ENCODE measurements around the gene SRMS.

Gene SRMS

DNA sequence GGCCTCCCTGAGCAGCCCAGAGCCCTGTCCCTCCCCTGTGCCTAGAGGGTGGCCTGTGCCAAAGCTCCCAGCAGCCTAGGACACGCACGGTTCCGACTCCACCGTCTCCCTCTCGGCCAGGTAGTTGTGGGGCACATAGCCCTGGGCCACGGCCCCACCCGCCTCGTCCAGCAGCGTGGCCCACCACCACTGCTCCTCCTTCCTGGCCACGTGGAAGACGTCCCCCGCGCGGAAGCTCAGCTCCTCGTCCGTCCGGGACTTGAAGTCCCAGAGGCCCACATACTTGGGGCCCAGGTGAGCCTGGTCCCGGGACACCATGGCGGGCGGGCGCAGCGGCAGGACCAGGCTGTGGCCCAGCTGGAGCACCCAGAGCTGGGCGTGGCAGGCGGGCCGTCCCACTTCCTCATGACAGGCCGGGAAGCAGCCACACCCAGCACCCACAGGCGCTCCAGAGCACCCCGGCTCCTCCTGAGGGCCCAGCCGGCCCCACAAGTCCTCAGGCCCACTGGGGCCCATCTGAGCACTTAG is 10.5 kb downstream of the SRMS start, which contains the start of gene PTK6:
Gene PTK6 (minus strand): TSS at position 380 of the 528 bp plus-strand sequence. CDS start 62 bp downstream, at position 318.
- TF ChIP-seq, protein P1, sequence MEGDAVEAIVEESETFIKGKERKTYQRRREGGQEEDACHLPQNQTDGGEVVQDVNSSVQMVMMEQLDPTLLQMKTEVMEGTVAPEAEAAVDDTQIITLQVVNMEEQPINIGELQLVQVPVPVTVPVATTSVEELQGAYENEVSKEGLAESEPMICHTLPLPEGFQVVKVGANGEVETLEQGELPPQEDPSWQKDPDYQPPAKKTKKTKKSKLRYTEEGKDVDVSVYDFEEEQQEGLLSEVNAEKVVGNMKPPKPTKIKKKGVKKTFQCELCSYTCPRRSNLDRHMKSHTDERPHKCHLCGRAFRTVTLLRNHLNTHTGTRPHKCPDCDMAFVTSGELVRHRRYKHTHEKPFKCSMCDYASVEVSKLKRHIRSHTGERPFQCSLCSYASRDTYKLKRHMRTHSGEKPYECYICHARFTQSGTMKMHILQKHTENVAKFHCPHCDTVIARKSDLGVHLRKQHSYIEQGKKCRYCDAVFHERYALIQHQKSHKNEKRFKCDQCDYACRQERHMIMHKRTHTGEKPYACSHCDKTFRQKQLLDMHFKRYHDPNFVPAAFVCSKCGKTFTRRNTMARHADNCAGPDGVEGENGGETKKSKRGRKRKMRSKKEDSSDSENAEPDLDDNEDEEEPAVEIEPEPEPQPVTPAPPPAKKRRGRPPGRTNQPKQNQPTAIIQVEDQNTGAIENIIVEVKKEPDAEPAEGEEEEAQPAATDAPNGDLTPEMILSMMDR (conservative IDR thresholded peaks at IDR 0.05; ENCODE audit: low read depth): no peak
- peak; percentile 93 for DNase-seq (ENCODE audit: low spot score)
- CTCF ChIA-PET: interaction anchor here (0.6 to 4.1 kb wide), 40 partner anchors 9 to 651 kb away, joined by 3 to 18 read pairs (median 4); partner anchors contain the start of genes HELZ2, PPDPF, RTEL1 and STMN3
- H3K27ac ChIP-seq: peak within 1 kb of the TSS; percentile 96
- POLR2A ChIA-PET (ENCODE audit: low non-redundant PET): interaction anchor here (0.6 to 3.8 kb wide), 8 partner anchors 15 to 443 kb away, joined by 3 to 53 read pairs (median 3); partner anchors contain the start of genes GMEB2, HELZ2 and PPDPF

DNA sequence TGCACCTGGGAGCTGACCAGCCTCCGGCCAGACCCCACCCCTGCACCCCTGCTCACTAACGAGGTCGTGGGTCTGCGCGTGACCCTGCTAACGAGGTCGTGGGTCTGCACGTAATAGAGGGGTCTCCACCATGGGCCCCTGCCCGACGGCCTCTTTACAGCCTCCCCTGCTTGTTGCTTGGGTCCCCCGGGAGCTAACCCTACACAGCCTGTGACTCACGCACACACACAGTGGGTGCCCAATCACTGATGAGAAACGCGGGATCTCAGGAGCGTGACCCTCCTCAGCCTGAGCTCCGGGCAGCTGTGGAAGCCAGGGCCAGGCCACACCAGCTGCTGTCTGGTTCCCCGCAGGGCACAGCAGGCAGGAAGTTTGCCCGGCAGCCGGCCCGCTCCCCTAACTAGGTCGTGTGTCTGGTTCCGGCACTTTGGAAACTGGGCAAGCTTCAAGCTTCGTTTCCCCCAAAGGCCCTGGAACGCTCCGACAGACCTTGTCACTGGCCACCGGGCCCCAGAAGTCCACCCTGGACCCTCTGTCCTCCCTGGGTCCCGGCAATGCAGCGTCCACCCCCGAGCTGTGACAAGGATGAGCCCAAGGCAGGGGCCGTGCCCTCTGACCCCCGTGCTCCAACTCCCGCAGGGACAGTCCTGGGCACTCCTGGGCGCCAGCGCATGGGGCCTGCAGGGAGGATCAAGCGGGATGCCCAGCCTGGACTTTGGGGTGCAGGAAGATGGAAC is 11.1 kb downstream of the SRMS start:
- peak; percentile 95 for DNase-seq (ENCODE audit: low spot score)
- POLR2A ChIA-PET (ENCODE audit: low non-redundant PET): interaction anchor here (0.6 to 3.8 kb wide), 8 partner anchors 15 to 326 kb away, joined by 3 to 53 read pairs (median 3); partner anchors contain the start of genes GMEB2 and PPDPF
- TF ChIP-seq, protein P1 (conservative IDR thresholded peaks at IDR 0.05; ENCODE audit: low read depth): no peak
- CTCF ChIA-PET: interaction anchor here (0.6 to 4.1 kb wide), 8 partner anchors 14 to 270 kb away, joined by 3 to 18 read pairs (median 10); partner anchors contain the start of genes HELZ2, PPDPF and RTEL1
- H3K27ac ChIP-seq: peak overlapping the region; percentile 96

DNA sequence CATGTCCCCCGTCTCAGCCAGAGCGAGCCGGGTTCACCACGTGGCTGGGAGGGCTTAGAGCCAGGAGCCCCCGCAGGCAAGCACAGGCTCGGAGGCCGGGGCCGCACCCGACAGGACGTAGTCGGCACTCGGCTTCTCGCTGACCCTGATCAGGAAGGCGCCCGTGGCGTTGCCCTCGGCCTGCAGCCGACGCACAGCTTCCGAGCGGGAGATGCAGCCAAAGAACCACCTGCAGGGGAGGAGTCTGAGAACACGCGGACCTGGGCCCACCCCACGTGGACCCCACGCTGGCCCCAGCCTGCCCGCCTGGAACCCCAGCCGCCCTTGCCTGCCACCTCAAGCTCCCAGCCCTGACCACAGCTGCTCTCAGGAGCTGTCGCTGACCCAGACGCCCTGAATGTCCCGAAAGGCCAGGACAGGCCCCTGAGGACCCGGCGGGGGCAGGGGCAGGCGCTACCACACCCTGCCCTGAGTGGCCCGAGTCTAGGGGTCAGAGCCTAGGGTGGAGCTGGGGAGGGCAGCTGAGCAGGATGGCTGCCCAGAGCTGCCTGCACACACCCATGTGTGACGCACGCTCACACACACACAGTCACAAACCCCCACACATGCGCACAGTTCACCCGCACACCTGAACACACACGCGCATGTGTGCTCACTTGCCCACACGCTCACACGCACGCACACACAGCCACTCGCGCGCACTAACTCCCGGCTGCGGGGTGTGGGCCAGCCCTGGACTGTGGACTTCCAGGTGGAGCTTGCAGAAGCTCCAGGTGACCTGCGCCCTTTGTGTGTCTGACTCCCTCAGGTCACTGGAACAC is 12.5 kb downstream of the SRMS start:
- DNase-seq (ENCODE audit: low spot score): peak; percentile 83
- CTCF ChIA-PET: interaction anchor here (0.5 to 4.1 kb wide), 7 partner anchors 13 to 522 kb away, joined by 3 to 18 read pairs (median 7); no protein-coding TSS in a partner anchor

DNA sequence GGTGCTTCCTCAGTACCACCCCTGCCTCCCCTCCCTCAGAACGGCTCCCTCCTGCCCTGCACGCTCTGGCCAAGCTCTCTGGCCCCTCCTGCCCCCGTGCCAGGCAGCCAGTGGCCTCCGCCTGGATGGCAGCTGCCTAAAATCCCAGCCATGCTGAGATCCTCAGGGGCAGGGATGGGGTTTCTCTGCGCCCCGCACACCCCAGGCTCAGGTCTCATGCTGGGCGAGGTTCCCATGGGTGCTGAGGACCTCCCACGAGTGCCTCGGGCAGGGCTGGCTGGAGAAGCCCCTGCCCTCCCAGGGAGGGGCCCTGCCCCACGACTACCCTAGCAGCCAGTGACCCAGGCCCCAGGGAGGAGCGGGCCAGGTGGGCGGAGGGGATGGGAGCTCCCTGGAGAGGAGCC is 13.1 kb downstream of the SRMS start:
- H3K27ac ChIP-seq: peak overlapping the region; percentile 98
- POLR2A ChIA-PET (ENCODE audit: low non-redundant PET): interaction anchor here (1.0 to 3.8 kb wide), 4 partner anchors 13 to 446 kb away, joined by 4 to 53 read pairs (median 4); partner anchors contain the start of genes HELZ2, PPDPF and TPD52L2
- CTCF ChIA-PET: interaction anchor here (0.5 to 4.1 kb wide), 8 partner anchors 12 to 523 kb away, joined by 3 to 18 read pairs (median 6); no protein-coding TSS in a partner anchor
- TF ChIP-seq, protein P1 (conservative IDR thresholded peaks at IDR 0.05; ENCODE audit: low read depth): no peak
- DNase-seq (ENCODE audit: low spot score): peak; percentile 61

More for the DNA sequence above, 12.5 kb downstream of the SRMS start:
- POLR2A ChIA-PET (ENCODE audit: low non-redundant PET): interaction anchor here (0.5 to 3.8 kb wide), 5 partner anchors 13 to 445 kb away, joined by 3 to 53 read pairs (median 4); partner anchors contain the start of genes HELZ2, PPDPF and TPD52L2
- TF ChIP-seq, protein P1 (conservative IDR thresholded peaks at IDR 0.05; ENCODE audit: low read depth): no peak
- H3K27ac ChIP-seq: peak overlapping the region; percentile 98

DNA sequence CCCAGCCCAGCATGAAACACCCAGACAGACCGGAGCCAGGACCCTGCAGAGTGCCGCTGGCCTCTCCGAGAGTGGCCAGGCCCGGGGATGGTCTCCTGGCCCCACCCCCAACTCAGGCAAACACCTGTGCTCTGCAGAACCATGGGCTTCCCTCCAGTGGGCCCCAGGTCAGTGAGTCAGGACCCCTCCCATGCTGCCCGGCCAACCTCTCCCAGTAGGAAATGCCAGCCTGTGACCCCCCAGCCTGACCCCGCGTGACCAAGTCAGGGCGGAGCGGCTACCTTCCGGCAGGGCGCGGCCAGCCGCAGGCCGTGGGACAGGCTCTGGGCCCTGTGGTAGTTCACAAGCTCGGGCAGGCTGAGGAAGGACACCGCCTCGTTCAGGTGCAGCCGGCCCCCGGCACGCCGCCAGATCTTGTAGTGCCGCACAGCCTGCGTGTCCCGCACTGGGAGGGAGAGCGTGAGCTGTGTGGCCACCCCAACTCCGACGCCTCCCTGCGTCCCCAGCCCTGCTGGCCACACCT is 13.6 kb downstream of the SRMS start:
- DNase-seq (ENCODE audit: low spot score): peak; percentile 82
- TF ChIP-seq, protein P1 (conservative IDR thresholded peaks at IDR 0.05; ENCODE audit: low read depth): no peak
- peak overlapping the region; percentile 98 for H3K27ac ChIP-seq
- CTCF ChIA-PET: interaction anchor here (0.7 to 4.1 kb wide), 5 partner anchors 38 to 523 kb away, joined by 3 to 18 read pairs (median 4); no protein-coding TSS in a partner anchor
- POLR2A ChIA-PET (ENCODE audit: low non-redundant PET): interaction anchor here (1.2 to 3.8 kb wide), 2 partner anchors 12 to 446 kb away, joined by 4 to 53 read pairs; partner anchors contain the start of gene PPDPF
